ENCODE data around the gene RPS6KB2. TPM values are rescaled to one million over a fixed set of nuclear protein-coding genes. Genes with fewer than 3 reads are reported as not detected.
A peak's percentile ranks its signal among the peaks of the same experiment; 100 is the strongest.

Gene RPS6KB2
- 88.9 and 90.2 TPM in 2 replicates for total RNA-seq (2014; rRNA removed; shearing (Covaris generic))

DNA sequence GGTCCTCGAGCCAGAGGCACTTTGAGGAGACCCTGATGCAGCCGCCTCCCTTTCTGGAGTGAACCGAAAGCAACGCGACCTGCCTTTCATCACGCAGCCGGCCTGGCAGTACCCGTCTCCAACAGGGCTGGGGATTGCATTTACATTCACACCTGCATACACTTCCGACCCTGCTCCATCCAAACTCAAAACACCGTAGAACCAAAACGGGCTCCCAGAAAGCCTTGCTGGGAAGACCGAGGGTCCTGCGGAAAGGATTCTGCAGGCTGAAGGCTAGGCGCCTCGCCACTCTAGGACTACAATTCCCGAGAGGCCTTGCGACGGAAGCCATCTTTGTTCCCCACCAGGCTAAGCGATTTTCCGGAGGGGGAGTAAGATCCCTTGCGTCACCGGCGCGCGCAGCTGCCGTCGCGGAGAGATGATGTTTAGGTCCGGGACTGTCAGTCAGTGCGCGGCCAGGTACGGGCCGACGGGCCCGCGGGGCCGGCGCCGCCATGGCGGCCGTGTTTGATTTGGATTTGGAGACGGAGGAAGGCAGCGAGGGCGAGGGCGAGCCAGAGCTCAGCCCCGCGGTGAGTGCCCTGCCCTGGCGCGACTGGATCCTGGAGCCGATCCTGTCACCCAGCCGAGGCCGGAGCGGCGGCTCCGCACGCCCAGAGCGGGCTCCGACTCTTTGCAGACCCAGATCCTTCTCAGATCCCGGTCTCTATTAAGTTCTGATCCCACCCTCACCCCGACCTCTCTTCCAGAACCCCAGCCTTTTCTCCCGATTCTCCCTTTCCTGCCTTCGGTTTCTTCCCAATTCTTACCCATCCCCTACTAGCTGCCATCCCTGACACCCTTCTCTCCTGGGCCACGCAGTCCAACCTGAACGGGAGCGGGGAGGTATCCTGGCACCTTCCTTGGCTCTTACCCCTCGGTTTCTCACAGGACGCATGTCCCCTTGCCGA, at the start of gene RPS6KB2:
Gene RPS6KB2 (plus strand): TSS at position 443 of the 950 bp plus-strand sequence. CDS start 52 bp downstream, at position 495.
- Histone ChIP-seq H3K27me3 (ENCODE audit: control insufficient read depth, insufficient read depth, low read length) (no peaks in the 10 kb centered on the region), H3K36me3 (replicated peaks; ENCODE audit: control insufficient read depth, insufficient read depth, low read length) (peaks cover 12% of the 10 kb centered on the region), H3K4me3 (ENCODE audit: insufficient read depth, low read depth, low read length) (peak within 1 kb of the TSS; percentile 98)
- peak; percentile 100 for DNase-seq

DNA sequence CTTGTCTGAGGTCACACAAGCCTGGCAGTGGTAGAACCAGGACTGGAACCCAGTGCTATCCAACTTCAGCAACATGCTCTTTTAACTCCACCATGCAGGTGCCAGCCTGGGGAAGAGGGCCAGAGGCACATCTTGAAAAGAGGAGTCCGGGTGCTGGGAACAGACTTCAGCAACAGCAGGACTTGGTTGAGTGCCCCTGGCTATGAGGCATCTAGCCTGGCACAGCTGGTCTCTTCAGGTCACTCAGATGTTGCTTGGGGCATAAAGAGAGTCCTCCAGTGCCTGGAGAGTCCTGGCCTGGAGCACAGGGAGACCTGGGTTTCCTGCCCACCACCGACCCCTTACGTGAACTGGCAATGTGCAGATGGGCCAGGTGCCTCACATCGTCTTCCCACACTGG, 49.8 kb upstream of the RPS6KB2 start:
- no peak for DNase-seq
- Histone ChIP-seq H3K4me3 (ENCODE audit: insufficient read depth, low read depth, low read length) (no peak overlapping the region), H3K36me3 (replicated peaks; ENCODE audit: control insufficient read depth, insufficient read depth, low read length) (no peaks in the 10 kb centered on the region), H3K27me3 (ENCODE audit: control insufficient read depth, insufficient read depth, low read length) (peaks cover 21% of the 10 kb centered on the region)

DNA sequence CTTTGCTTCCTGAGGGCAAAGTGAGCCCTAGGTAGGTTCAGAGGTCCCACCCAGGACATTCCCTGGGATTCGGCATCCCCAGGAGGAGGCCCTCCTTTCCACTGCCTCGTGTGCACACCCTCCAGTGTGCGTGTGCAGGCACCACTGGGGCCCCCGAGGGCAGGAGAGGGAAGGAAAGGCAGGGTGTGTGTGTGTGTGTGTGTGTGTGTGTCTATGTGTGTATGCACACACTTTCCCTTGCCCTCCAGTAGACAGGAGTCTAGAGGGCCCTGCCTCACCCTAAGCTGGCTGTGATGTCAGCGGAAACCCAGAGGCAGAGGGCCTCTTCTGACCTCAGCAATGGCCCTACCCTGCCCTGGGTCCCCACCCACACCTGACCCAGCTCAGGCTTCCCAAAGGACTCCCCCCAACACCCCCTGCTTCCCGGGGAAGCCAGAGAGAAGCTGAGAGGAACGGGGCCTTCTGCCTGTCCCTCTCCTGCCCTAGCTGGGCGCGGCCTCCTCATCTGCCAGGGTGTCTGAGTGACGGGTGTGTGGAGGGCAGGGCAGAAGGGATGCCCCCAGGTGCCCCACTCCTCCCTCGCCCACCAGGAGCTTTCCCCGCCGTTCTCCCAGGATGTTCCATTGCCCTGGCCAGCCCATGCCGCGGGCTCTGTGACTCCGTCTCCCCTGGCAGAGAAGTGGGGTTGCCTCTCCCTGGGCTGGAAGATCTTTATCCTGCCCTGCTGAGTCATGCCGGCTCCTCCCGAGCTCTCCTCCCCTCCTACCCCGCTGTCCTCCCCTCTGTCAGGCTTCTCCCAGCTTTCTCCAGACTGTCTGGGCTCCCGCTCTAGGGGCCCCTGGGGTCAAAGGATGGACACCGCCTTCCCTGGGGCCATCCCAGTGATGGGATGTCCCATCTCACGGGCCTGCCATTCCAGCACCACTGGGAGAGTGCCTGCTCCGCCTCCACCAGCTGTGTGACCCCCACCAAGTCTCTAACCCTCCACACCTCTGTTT, 48.9 kb upstream of the RPS6KB2 start:
- H3K36me3 ChIP-seq (replicated peaks; ENCODE audit: control insufficient read depth, insufficient read depth, low read length), result no peaks in the 10 kb centered on the region
- H3K4me3 ChIP-seq (ENCODE audit: insufficient read depth, low read depth, low read length), result no peak overlapping the region
- peaks cover 21% of the 10 kb centered on the region for H3K27me3 ChIP-seq (ENCODE audit: control insufficient read depth, insufficient read depth, low read length)
- DNase-seq, result peak; percentile 67

DNA sequence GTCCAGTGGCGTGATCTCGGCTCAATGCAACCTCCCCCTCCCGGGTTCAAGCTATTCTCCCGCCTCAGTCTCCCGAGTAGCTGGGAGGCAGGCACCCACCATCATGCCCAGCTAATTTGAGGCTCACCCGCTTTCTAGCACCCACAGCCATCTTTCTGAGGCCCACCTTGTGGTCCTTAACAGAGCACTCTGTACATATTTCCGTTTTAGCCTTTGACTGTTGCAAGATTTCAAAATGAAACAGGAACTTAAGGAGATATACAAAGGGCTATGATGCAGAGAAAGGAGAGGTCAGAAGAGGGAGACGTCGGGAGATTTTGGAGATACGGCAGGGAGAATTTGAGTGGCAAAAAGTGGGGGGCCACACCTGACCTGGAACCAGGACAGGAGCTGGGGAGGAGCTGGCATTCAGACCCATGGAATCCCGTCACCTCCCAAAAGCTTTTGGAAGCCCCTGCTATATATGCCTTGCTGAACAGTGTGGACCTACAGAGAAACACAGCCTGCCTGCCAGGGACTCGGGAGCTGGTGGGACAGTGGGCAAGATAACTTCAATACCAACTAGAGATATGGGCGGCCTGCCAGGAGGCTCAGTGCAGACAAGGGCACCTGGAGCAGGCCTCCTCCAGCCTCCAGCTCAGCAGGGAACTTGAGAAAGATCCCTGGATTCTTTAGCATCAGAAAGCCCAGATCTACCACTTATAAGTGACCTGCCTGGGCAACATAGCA, 46.9 kb upstream of the RPS6KB2 start:
- no peak for DNase-seq
- H3K27me3 ChIP-seq (ENCODE audit: control insufficient read depth, insufficient read depth, low read length), result peaks cover 14% of the 10 kb centered on the region

DNA sequence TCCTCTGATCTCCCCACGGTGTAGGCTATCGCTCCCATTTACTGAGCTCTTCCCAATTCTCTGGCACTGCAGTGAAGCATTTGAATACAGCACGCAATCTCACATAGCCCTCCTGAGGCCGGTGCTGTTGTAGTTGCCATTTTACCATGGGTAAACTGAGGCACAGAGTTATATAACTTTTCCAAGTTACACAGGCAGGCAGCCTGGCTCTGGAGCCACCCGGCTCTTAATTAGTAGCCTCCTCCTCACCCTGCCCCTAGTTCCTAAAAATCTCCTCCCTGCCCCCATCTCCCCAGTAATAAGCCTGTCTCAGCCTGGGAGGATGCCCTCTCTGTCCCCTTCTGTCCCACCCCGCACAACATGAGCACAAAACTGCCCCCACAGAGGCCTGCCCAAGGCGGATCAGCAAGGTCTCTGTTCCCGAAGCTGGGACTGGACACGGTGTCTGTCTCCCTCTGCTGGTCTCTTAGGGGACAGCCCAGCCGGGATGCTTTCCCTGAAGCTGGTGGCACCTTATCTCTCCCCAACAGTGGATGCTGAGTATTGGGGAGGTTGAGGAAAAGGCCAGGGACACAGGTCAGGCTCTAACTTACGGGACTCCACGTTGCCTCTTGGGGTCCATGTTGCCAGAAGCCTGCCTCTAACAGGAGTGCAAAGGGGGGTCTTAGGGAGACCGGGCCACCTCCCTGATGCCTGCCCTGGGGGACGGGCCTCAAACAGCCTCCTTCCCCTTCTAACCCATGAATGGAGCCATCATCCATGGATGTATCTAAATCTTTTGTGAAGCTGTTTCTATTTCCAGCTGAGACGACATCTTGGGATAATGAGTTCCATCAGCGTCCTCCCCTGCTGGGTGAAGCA, 45.8 kb upstream of the RPS6KB2 start:
- H3K27me3 ChIP-seq (ENCODE audit: control insufficient read depth, insufficient read depth, low read length), result peaks cover 3% of the 10 kb centered on the region
- H3K36me3 ChIP-seq (replicated peaks; ENCODE audit: control insufficient read depth, insufficient read depth, low read length), result no peaks in the 10 kb centered on the region
- DNase-seq, result peak; percentile 90
- H3K4me3 ChIP-seq (ENCODE audit: insufficient read depth, low read depth, low read length), result no peak overlapping the region

More for the DNA sequence above, 46.9 kb upstream of the RPS6KB2 start:
- Histone ChIP-seq H3K4me3 (ENCODE audit: insufficient read depth, low read depth, low read length) (no peak overlapping the region), H3K36me3 (replicated peaks; ENCODE audit: control insufficient read depth, insufficient read depth, low read length) (no peaks in the 10 kb centered on the region)

DNA sequence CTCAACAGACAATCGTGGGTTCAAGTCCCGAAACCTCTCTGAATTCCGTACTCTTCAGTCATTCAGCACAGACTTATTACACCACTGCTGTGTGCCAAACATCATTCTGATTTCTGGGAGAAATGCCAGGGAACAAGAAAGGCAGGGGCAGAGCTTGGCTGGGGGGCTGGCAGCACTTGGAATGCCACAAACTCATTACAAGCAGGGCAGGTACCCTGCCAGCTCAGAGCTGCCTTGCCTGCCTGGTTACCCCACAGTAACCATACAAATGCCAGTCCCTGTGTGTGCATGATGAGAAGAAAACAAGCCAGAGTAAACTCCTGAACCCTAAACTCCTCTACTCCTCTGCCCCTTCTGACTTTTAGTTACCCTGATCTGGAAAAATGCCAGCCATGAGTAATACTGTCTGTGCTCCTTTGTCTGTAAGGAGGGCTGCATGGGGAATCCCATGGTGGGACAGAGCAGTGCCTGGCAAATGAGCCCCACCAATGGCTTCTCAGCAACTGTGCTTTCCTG, 43.4 kb upstream of the RPS6KB2 start:
- no peak for DNase-seq
- Histone ChIP-seq H3K27me3 (ENCODE audit: control insufficient read depth, insufficient read depth, low read length) (peaks cover 2% of the 10 kb centered on the region), H3K36me3 (replicated peaks; ENCODE audit: control insufficient read depth, insufficient read depth, low read length) (no peaks in the 10 kb centered on the region), H3K4me3 (ENCODE audit: insufficient read depth, low read depth, low read length) (no peak overlapping the region)

DNA sequence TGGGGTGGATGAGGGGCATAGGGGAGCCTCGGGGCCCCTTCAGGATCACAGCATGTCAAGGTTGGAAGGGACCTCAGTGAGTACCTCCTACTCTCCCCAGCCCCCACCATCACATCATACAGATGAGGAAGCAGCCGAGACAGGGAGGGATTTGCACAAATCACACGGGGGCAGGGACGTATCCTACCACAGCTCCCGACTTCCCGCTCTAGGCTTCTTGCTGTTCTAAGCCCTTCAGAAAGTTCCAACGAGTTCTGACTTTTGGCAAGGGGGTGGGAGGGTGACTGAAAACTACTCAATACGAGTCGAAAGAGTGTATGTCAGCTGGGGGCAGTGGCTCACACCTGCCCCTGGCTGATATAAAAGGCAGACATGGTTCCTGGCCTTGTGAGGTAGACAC, 41.2 kb upstream of the RPS6KB2 start:
- Histone ChIP-seq H3K36me3 (replicated peaks; ENCODE audit: control insufficient read depth, insufficient read depth, low read length) (no peaks in the 10 kb centered on the region), H3K27me3 (ENCODE audit: control insufficient read depth, insufficient read depth, low read length) (peaks cover 2% of the 10 kb centered on the region), H3K4me3 (ENCODE audit: insufficient read depth, low read depth, low read length) (no peak overlapping the region)
- DNase-seq, result no peak

DNA sequence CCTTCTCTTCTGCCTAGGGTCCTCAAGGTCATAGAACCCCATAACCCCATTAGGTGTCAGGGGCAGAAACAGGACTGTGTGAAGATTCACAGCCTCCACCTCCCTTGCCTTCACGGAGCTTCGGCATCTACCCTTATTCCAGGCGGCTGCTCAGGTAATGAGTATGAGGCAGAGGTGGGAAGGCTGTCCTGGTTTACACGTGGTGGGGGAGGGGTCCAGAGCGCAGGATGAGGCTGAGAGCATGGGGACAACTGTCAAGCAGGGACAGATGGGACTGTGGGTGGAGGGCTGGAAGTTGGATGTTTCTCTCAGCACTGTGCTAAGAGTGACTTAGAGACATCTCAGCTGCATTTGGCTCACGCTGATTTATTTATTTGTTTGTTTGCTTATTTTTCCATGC, 40.8 kb upstream of the RPS6KB2 start:
- no peak overlapping the region for H3K4me3 ChIP-seq (ENCODE audit: insufficient read depth, low read depth, low read length)
- no peak for DNase-seq

DNA sequence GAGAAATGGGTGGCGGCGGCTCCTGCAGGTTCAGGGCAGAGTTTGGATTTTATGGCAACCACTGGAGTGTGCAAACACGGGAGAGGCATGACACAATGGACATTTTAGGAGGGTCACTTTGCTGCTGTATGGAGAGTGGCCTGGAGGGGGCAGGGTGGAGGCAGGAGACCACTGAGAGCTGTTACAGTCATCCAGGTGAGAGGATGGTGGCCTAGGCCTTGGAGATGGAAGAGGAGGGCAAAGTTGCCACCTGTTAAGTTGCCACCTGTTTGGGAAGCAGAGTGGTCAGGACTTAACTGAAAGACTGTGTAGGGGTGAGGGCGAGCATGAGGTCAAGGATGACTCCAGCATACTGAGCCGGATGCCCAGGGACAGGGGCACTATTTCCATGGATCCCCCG, 38.8 kb upstream of the RPS6KB2 start:
- H3K4me3 ChIP-seq (ENCODE audit: insufficient read depth, low read depth, low read length), result no peak overlapping the region
- peaks cover 2% of the 10 kb centered on the region for H3K27me3 ChIP-seq (ENCODE audit: control insufficient read depth, insufficient read depth, low read length)
- peaks cover 5% of the 10 kb centered on the region for H3K36me3 ChIP-seq (replicated peaks; ENCODE audit: control insufficient read depth, insufficient read depth, low read length)
- DNase-seq, result peak; percentile 91

More for the DNA sequence above, 40.8 kb upstream of the RPS6KB2 start:
- Histone ChIP-seq H3K27me3 (ENCODE audit: control insufficient read depth, insufficient read depth, low read length) (peaks cover 2% of the 10 kb centered on the region), H3K36me3 (replicated peaks; ENCODE audit: control insufficient read depth, insufficient read depth, low read length) (no peaks in the 10 kb centered on the region)

DNA sequence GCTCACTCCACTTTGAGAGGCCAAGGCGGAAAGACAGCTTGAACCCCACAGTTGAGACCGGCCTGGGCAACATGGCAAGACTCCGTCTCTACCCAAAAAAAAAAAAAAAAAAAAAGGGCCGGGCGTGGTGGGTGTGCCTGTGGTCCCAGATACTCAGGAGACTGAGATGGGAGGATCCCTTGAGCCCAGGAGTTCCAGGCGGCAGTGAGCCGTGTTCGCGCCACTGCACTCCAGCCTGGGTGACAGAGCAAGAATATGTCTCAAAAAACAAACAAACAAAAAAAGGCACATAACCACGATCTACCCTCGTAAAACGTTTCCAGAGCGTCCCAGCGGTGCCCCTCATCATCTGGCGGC, 37.4 kb upstream of the RPS6KB2 start:
- Histone ChIP-seq H3K27me3 (ENCODE audit: control insufficient read depth, insufficient read depth, low read length) (no peaks in the 10 kb centered on the region), H3K4me3 (ENCODE audit: insufficient read depth, low read depth, low read length) (peak overlapping the region; percentile 89), H3K36me3 (replicated peaks; ENCODE audit: control insufficient read depth, insufficient read depth, low read length) (peaks cover 8% of the 10 kb centered on the region)
- no peak for DNase-seq

DNA sequence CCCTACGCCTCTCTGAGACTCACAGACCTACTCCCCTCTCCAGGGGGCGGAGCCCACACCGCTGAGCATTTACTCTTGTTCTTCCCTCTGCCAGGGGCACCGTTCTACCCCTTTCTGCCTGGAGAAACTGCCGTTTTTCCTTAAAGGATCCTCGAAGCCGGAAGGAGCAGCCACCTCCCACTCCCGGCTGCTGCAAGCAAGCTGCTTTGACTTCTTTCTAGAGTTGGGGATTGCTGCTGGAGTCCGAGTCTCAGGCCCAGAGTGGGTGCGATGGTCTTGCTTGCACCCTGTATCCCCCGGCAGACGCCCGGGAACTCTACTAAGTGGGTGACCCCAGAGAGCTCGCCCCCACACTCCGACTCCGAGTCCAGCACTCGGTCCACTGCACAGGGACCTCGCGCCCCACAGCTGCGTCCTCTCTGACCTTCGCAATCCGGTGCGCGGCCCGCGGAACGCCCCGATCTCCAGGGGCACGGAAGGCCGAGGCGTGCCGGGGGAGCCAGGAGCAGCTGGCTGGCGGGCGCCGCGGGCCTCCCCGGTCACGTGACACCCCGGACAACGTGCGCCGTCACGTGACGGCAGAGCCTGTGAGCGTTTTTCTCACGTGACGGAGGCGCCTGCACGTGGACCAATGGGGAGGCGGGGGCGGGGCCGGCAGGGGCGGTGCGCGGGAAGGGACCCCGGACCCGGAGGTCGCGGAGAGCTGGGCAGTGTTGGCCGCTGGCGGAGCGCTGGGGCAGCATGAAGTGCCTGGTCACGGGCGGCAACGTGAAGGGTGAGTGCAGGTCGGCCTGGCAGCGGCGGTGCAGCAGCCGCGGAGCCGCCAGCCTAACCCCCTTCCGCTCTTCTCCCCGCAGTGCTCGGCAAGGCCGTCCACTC, 36.8 kb upstream of the RPS6KB2 start, which contains the start of gene RAD9A:
Gene RAD9A (plus strand): TSS at position 683 of the 879 bp plus-strand sequence. CDS start 59 bp downstream, at position 742.
- peak within 1 kb of the TSS; percentile 89 for H3K4me3 ChIP-seq (ENCODE audit: insufficient read depth, low read depth, low read length)
- H3K27me3 ChIP-seq (ENCODE audit: control insufficient read depth, insufficient read depth, low read length), result no peaks in the 10 kb centered on the region
- DNase-seq, result peak; percentile 100
- H3K36me3 ChIP-seq (replicated peaks; ENCODE audit: control insufficient read depth, insufficient read depth, low read length), result peaks cover 8% of the 10 kb centered on the region

DNA sequence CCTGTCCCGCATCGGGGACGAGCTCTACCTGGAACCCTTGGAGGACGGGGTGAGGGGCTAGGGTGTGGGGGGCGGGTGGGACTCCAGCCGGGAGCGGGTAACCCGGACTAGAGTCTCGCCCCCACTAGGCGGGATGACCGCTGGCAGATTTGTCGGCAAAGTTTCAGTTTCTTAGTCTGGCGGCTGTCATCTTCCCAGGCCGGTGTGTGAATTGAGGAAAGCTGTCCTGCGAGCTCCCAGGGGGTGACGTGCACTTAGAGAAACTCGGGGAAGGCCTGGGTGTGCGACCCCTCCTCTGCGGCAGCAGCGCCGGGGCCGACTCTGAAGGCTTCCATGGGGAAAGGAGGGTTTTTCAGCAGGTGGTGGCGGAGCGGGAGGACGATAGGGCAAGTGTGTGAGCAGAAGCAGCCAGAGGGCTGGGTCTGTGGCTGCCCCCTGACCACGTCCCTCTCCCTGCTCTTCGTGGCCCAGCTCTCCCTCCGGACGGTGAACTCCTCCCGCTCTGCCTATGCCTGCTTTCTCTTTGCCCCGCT, 36.0 kb upstream of the RPS6KB2 start:
- Histone ChIP-seq H3K4me3 (ENCODE audit: insufficient read depth, low read depth, low read length) (peak overlapping the region; percentile 89), H3K36me3 (replicated peaks; ENCODE audit: control insufficient read depth, insufficient read depth, low read length) (peaks cover 8% of the 10 kb centered on the region), H3K27me3 (ENCODE audit: control insufficient read depth, insufficient read depth, low read length) (no peaks in the 10 kb centered on the region)
- peak; percentile 77 for DNase-seq

All from H7 (cell line).